Colon (tissue), 2 donors: ENCODE results near the gene PPIA.
"Not testable (repeated sequence)": the region's sequence is repeated elsewhere in the genome, so short reads cannot be mapped to it uniquely, and the experiment has no call there.

Source experiments
- FAIRE-seq: peaks from 2 replicates; lab custom pipeline; 2012; peaks lifted over from hg19 to GRCh38; lab: Jason Lieb, UNC
- donor health status: control.
- donor health status: control.

PPIA gene

GRCh38 chr7:44764081-44764480, 32.4 kb upstream of the PPIA start:
- no peak for FAIRE-seq

GRCh38 chr7:44764665-44765578, 31.6 kb upstream of the PPIA start:
- FAIRE-seq = no peak

- FAIRE-seq = no peak
Measured at GRCh38 chr7:44765579-44766415, 30.7 kb upstream of the PPIA start.

DNA sequence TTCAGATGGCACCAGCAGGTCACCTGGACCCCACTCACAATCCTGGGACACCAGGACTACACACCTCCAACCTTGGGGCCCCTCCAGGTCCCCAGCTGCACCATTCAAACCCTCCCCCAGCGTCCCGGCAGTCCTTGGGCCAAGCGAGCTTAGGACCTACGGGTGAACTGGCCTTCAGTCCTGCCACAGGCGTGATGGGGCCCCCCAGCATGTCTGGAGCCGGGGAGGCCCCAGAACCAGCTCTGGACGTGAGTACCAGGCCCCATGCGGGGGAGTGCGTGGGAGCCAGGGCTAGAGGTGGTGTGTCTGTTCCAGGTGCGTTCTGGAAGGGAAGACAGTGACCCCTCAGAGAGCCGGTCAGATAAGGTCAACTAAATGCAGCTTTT, 30.1 kb upstream of the PPIA start:
- no peak for FAIRE-seq

- no peak for FAIRE-seq
Measured at GRCh38 chr7:44767134-44767911, 29.2 kb upstream of the PPIA start.

GRCh38 chr7:44767912-44768627, 28.4 kb upstream of the PPIA start:
- no peak for FAIRE-seq

DNA sequence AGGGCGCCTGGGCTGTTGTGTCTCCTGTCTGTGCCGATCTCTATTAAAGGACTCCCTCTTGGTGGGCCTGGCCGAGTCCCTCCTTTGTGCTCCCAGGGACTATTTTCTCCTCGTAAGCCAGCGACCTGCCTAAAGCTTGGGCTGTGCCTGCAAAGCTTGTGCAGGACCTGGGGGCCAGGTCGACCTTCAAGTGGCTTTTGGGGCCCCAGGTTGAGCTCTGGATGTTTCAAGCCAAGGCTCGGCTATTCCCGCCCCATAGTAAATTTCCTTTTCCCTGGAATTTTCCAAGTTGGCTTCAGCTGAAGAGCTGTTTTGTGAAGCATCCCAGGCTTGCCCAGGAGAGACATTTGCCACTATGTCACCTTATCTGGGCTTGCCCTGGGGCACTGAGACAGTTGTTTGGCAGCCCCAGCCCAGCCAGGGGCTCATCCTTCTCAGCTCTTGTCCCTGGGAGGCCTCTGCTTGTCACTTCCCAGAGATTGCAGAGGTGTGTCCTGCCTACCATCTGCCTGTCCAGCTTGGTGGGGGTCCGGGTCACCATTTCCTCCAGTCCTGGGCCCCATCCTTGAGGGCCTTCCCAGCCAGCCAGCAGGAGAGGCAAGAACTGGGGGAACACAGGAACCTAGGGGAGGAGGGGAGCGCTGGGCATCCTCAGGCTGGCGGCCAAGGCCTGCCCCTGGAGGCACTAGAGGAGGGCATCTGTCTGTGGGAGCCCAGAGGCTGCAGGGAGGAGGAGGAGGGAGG, 27.7 kb upstream of the PPIA start:
- no peak for FAIRE-seq

DNA sequence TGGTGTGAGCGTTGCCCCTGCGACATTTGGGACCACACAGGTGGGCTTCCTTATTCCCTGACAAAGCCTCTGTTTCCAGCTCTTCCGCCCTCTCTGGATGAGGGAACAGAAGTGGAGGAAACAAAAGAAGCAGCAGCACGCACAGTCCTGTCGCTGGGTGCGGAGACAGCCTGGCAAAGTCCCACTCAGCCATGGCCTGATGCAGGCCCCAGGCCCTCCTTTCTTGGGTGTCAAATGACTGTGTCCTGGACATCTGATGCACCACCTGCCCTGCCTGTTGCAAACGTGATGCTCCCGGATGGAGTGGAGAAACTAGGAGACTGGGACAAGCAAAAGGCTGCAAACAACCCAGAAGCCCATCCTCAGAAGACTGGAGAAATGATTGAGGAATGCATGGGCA, 27.1 kb upstream of the PPIA start:
- no peak for FAIRE-seq

DNA sequence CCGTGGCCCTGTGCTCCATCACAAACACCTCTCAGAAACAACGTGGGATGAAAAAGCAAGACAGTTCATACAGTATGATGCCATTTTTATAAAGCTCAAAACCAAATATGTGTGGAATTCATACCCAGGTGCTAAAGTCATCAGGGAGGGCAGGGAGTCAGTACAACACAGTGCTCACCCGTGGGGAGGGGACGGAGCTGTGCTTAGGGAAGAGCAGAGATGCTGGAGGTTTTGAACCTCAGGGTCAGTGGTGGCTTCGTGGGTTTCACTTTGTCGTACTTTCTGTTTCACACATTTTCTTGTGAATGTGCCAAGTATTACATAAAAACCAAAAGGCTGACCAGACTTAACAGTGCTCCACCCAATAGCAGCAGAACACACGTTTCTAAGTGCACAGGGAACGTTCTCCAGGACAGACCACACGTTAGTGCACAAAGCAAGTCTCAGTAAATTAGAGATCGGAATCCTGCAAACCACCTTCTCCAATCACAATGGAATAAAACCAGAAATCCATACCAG, 26.6 kb upstream of the PPIA start:
- FAIRE-seq = no peak

- no peak for FAIRE-seq
Measured at GRCh38 chr7:44771358-44771757, 25.1 kb upstream of the PPIA start.

GRCh38 chr7:44772440-44772839, 24.0 kb upstream of the PPIA start:
- no peak for FAIRE-seq

- FAIRE-seq = no peak
Measured at GRCh38 chr7:44772867-44773266, 23.6 kb upstream of the PPIA start.

GRCh38 chr7:44774486-44774885, 22.0 kb upstream of the PPIA start:
- not testable (repeated sequence) for FAIRE-seq

DNA sequence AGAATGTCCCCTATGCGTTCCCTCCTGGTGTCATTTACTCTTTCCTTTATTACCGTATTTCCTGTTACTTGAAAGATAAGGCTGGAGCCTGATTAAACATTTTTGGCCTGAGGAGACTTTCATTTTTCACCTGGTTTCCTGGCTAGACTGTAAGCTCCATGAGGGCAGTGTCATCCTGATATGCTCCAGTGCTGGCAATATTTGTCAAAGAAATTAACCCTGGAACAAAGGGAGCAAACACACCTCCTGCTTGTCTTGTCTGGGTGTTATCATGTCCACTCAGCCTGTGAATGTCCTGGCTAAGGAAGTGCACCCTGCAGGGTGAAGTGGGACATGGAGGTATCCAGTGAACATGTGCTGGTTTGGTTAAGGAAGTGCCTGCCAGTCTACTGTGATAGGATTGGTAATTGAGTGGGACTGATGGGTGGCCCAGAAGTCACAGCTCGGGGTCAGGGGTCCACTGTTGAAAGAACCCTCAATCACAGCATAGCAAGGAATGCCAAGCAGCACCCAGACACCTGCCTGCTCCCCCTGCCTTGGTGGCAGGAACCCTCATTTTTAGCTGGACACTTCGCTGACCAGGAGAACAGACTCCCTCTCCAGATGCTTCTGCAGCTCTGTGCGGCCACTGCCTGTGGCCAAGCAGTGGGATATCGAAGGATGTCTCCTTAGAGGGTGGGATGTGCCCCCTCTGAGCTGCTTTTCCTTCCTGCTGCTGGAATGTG, 20.9 kb upstream of the PPIA start:
- no peak for FAIRE-seq

- FAIRE-seq = no peak
Measured at GRCh38 chr7:44776211-44776610, 20.3 kb upstream of the PPIA start.

GRCh38 chr7:44782460-44782859, 14.0 kb upstream of the PPIA start:
- no peak for FAIRE-seq

- no peak for FAIRE-seq
Measured at GRCh38 chr7:44783407-44783806, 13.1 kb upstream of the PPIA start.

GRCh38 chr7:44784364-44784763, 12.1 kb upstream of the PPIA start:
- FAIRE-seq = no peak

DNA sequence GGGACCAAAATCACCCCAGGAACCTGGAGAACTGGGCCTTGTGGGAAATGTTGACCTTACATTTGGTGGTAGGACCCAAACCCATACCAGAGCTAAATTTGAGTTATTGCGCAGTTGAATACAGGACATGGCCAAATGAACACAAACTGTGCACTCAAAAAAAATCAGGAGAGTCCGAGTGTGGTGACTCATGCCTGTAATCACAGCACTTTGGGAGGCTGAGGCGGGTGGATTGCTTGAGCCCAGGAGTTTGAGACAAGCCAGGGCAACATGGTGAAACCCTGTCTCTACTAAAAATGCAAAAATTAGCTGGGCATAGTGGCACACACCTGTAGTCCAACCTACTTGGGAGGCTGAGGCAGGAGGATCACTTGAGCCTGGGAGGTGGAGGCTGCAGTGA, 11.3 kb upstream of the PPIA start:
- not testable (repeated sequence) for FAIRE-seq

DNA sequence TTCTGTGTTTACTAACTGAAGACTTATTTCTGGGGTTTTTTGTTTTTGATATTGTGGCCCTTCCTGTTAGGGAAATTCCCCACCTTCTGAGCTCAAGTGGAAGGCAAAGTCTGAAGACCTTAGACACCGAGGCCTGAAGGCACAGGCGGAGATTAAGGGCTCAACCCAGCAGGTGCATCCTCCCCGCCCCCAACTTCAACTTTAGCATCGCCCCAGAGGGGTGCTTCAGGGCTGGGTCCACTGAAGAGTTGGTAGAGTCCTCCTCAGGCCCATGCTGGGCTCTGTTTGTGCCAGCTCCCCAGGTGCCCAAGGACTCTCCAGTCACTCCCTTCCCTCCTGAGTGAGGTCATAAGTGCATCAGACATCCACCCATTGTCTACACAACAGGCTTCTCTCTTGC, 9.4 kb upstream of the PPIA start:
- no peak for FAIRE-seq
